ENCODE measurements around the gene PUSL1. TPM values are rescaled to one million over a fixed set of nuclear protein-coding genes. Genes with fewer than 3 reads are reported as not detected.

The PUSL1 gene
- total RNA-seq, 2 donors from 2014 or later: 11.0 to 11.9 TPM

DNA sequence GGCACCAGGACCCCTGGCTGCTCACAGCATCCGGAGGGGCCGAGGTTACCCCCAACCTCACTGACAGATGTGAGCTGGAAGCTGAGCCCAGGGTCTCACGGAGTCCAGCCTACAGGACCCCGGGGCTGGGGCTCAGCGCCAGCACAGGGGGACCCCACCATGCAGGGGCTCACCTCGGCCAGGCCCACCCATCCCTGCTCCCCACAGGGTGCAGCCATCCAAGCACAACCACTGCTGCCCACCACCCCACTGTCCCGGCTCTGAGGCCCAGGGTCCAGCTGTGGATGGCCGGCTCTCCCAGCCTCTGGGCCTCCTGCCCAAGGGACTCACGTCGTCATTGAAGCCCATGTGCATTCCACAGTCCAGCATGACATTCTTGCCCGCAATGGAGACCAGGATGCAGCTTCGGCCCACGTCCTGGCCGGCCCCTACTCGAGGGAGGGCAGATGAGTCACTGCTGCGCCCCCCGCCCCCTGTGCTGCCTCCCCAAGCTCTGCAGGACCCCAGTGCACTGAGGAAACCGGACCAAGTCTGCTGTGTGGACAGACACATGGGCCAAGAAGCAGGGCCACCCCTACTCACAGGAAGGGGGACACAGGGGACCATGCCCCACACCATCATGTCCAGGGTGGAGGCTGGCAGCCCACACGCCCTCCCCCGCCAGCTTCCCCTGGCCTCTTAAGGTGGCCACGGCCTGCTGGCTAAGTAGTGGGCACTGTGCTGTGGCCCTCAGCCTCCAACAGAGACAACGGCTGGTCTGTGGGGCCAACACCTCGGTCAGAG is 12.5 kb downstream of the PUSL1 start:
- Mint-ChIP-seq H3K27me3 (ENCODE audit: low read depth) (no peaks in the 10 kb centered on the region), H3K36me3 (ENCODE audit: insufficient read depth in 2 of 2) (peaks cover 5 to 9% of the 10 kb centered on the region in 2 donors), H3K4me3 (no peak overlapping the region), H3K4me1 (ENCODE audit: low read depth) (peaks cover 25% of the 10 kb centered on the region), H3K27ac (no peak overlapping the region), H3K9me3 (no peaks in the 10 kb centered on the region)
- no peak for ATAC-seq (replicated peaks in 1 of 2)
- no peak for DNase-seq

DNA sequence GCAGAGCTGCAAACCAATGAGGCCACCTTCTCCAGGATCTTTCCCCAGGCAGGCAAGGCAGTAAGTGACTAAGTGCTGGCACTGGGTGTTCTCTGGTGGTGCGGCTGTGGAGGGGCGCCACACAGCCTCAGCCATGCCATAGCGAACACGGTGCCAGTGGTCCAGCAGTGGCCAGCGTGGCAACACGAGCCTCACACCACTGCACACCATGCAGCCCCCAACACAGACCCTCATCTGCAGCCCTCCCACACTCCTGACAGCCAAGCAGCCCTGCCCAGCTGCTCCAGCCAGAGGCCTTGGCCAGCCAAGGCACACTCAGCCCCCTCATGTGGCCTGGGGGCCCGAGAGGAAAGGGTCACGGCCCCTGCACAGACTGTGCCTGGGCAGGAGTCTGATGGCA is 13.1 kb downstream of the PUSL1 start:
- H3K27me3 Mint-ChIP-seq (ENCODE audit: low read depth): no peaks in the 10 kb centered on the region
- H3K36me3 Mint-ChIP-seq (ENCODE audit: insufficient read depth in 2 of 2): peaks cover 5 to 9% of the 10 kb centered on the region in 2 donors
- H3K27ac Mint-ChIP-seq: no peak overlapping the region
- no peak overlapping the region for H3K4me3 Mint-ChIP-seq
- H3K4me1 Mint-ChIP-seq (ENCODE audit: low read depth): peaks cover 31% of the 10 kb centered on the region
- no peaks in the 10 kb centered on the region for H3K9me3 Mint-ChIP-seq
- ATAC-seq (replicated peaks in 1 of 2) (no peak), DNase-seq (no peak)

DNA sequence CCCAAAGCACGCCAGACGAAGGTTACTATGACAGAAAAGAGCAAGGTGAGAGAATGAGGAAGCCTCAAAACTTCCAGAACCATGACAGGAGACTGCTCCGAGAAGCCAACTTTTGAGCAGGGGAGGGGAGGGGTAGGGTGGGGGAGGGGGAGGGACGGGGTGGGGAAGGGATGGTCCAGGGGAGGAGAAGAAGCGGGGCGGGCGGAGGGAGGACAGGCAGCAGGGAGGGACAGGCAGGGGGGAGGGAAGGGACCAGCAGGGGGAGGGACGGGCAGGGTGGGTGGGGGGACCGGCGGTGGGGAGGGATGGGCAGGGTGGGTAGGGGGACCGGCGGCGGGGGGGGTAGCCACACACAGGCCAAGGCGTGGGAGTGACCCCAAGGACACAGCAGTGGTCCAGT is 14.0 kb downstream of the PUSL1 start:
- H3K9me3 Mint-ChIP-seq: no peaks in the 10 kb centered on the region
- H3K4me3 Mint-ChIP-seq: peak overlapping the region; percentile 96
- DNase-seq (no peak), ATAC-seq (replicated peaks in 1 of 2) (no peak)
- H3K27me3 Mint-ChIP-seq (ENCODE audit: low read depth): no peaks in the 10 kb centered on the region
- peak overlapping the region; percentile 0 for H3K27ac Mint-ChIP-seq
- peaks cover 5 to 9% of the 10 kb centered on the region in 2 donors for H3K36me3 Mint-ChIP-seq (ENCODE audit: insufficient read depth in 2 of 2)
- peaks cover 32% of the 10 kb centered on the region for H3K4me1 Mint-ChIP-seq (ENCODE audit: low read depth)

DNA sequence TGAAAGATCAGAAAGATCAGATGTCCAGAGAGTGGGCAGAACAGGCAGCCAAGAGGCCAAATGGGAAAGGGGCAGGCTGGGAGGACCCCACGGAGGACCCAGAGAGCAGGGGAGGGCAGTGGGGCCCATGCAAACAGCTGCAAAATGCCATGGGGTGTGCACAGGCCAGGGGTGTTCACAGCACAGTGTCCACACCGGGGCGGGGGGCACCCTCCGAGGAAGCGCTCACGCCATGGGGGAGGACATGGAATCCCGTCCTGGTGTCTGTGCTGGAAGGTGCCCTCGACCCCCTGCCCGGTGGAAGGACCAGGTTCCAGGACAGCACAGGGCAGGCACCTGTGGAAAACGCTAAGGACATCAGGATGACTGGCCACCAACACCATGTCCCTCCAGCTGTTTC is 14.6 kb downstream of the PUSL1 start:
- peaks cover 5 to 9% of the 10 kb centered on the region in 2 donors for H3K36me3 Mint-ChIP-seq (ENCODE audit: insufficient read depth in 2 of 2)
- no peaks in the 10 kb centered on the region for H3K9me3 Mint-ChIP-seq
- H3K27ac Mint-ChIP-seq: peak overlapping the region; percentile 64
- peak overlapping the region; percentile 96 for H3K4me3 Mint-ChIP-seq
- peaks cover 32% of the 10 kb centered on the region for H3K4me1 Mint-ChIP-seq (ENCODE audit: low read depth)
- ATAC-seq (replicated peaks in 1 of 2) (no peak), DNase-seq (no peak)
- H3K27me3 Mint-ChIP-seq (ENCODE audit: low read depth): no peaks in the 10 kb centered on the region

DNA sequence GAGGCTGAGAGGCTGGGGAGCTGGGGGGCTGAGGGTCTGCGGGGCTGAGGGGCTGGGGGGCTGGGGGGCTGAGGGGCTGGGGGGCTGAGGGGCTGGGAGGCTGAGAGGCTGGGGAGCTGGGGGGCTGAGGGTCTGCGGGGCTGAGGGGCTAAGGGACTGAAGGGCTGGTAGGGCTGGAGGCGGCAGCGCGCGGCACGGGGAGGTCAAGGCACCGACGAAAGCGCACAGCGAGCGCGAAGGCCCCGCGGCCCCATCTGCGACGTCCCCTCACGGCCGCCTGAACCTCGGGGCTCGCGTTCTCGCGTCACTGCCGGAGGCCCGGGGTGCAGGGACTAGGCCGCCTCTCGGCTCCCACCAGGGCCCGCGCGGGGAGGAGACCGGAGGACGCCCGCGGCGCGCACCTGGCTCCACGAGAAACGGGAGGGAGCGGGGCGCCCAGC is 15.7 kb downstream of the PUSL1 start:
- Mint-ChIP-seq H3K27ac (peak overlapping the region; percentile 68), H3K9me3 (no peaks in the 10 kb centered on the region), H3K4me1 (ENCODE audit: low read depth) (peaks cover 32% of the 10 kb centered on the region), H3K4me3 (peak overlapping the region; percentile 85), H3K27me3 (ENCODE audit: low read depth) (no peaks in the 10 kb centered on the region), H3K36me3 (ENCODE audit: insufficient read depth in 2 of 2) (peaks cover 5 to 8% of the 10 kb centered on the region in 2 donors)
- DNase-seq: no peak
- no peak for ATAC-seq (replicated peaks in 1 of 2)

DNA sequence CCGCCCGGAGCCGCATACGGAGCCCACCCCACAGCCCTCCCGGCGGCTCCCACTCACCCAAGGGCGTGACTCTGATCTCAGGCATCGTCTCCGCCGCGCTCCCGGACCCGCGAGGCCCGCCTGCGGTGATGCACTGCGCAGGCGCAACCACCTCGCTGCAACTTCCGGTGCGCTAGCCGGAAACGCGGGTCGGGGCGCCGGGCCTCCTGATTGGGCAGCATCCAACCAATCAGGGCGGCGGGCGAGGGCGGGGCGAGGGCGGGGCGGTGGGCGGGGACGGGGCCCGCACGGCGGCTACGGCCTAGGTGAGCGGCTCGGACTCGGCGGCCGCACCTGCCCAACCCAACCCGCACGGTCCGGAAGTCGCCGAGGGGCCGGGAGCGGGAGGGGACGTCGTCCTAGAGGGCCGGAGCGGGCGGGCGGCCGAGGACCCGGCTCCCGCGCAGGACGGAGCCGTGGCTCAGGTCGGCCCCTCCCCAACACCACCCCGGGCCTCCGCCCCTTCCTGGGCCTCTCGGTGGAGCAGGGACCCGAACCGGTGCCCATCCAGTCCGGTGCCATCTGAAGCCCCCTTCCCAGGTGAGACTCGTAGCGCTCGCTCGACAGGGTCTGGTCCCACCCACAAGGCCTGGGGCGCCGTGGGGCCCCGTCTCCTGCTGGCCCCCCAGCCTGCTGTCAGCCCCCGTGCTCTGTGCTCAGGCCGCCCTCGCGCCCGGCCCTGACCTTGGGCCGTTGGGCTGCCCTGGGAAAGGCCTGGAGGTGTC is 16.3 kb downstream of the PUSL1 start, which contains the start of the genes CPTP and INTS11:
Gene CPTP, plus strand, starts transcription at position 279 of the 764 bp plus-strand sequence. CDS start 2,109 bp downstream, outside the sequence.
Gene INTS11, minus strand, starts transcription at position 137 of the 764 bp plus-strand sequence. Its CDS starts 52 bp downstream, at position 85.
- Mint-ChIP-seq H3K36me3 (ENCODE audit: insufficient read depth in 2 of 2) (peaks cover 3 to 5% of the 10 kb centered on the region in 2 donors), H3K9me3 (no peaks in the 10 kb centered on the region), H3K27ac (peak within 1 kb of the TSS; percentile 87), H3K4me3 (peak within 1 kb of the TSS; percentile 96), H3K27me3 (ENCODE audit: low read depth) (no peaks in the 10 kb centered on the region), H3K4me1 (ENCODE audit: low read depth) (peaks cover 32% of the 10 kb centered on the region)
- peak; percentile 85 to 87 for ATAC-seq (replicated peaks in 1 of 2)
- peak; percentile 96 to 97 for DNase-seq

DNA sequence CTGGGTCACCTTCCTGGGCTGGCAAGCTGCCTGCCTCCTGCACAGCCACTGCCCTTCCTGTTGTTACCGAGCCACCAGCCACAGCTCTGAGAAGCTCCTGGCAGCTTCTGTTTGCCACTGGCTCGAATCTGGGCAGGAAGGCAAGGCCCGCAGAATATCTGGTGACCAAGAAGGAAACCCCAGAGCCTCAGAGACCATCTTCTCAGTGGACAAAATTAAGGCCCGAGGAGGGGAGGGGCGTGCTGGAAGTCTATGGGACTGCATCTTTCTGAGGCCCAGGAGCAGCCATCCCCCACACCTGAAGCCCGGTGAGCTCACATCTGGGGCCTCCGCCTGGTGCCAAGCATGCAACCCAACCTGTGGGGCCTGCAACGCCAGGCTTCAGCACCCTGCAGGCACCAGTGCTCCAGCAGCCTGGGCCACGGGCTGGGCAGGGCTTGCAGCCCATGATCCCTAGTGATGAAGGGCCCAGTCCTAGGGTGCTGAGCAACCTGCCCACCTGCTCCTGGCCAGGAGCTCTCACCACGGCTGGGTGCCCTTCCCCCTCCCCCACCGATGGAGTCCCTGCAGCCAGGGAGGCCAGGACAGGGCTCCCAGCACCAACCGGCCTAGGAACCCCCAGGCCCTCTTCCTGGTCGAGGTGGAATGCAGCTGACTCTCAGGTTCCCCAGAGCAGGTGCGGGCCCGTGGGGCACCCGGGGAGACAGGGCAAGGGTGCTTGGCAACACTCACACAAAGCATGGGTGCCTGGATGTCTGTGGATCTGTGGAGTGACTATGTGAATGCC is 17.1 kb downstream of the PUSL1 start:
- no peak for ATAC-seq (replicated peaks in 1 of 2)
- Mint-ChIP-seq H3K4me3 (peak overlapping the region; percentile 80 to 85), H3K9me3 (peaks cover 0 to 1% of the 10 kb centered on the region in 2 donors), H3K27me3 (ENCODE audit: low read depth) (no peaks in the 10 kb centered on the region), H3K27ac (peak overlapping the region; percentile 72), H3K36me3 (ENCODE audit: insufficient read depth in 2 of 2) (peaks cover 3 to 5% of the 10 kb centered on the region in 2 donors), H3K4me1 (ENCODE audit: low read depth) (peaks cover 32% of the 10 kb centered on the region)
- no peak for DNase-seq

DNA sequence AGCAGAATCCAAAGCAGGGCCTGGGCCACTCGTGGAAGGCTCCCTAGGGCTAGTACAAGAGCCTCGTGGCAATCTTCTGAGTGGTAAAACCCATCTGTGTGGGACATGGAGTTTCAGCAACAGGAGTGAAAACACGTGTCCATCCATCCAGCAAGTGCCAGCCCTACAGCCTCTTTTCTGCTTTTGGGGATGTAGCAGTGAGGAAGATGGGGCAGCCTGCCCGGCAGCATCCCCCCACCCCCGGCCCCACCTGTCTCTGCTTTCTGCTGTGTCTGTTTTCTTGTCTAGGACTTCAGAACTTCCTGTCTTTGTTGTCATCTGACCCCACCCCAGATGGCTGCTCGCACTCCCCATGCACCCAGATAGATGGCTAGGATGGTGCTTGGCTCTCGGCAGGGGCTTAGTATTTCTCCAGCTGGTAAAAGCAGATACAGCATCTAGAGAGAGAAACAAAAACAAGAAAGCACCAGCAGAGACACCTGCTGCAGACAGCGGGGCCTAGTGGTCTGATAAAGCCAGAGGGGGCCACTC is 17.7 kb downstream of the PUSL1 start:
- H3K36me3 Mint-ChIP-seq (ENCODE audit: insufficient read depth in 2 of 2): peaks cover 3 to 5% of the 10 kb centered on the region in 2 donors
- DNase-seq (no peak), ATAC-seq (replicated peaks in 1 of 2) (no peak)
- H3K4me3 Mint-ChIP-seq: peak overlapping the region; percentile 80 to 85
- peaks cover 0 to 1% of the 10 kb centered on the region in 2 donors for H3K9me3 Mint-ChIP-seq
- peak overlapping the region; percentile 20 for H3K27ac Mint-ChIP-seq
- peaks cover 32% of the 10 kb centered on the region for H3K4me1 Mint-ChIP-seq (ENCODE audit: low read depth)
- no peaks in the 10 kb centered on the region for H3K27me3 Mint-ChIP-seq (ENCODE audit: low read depth)

DNA sequence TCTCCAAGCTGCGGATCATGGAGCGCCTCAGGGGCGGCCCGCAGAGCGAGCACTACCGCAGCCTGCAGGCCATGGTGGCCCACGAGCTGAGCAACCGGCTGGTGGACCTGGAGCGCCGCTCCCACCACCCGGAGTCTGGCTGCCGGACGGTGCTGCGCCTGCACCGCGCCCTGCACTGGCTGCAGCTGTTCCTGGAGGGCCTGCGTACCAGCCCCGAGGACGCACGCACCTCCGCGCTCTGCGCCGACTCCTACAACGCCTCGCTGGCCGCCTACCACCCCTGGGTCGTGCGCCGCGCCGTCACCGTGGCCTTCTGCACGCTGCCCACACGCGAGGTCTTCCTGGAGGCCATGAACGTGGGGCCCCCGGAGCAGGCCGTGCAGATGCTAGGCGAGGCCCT is 18.9 kb downstream of the PUSL1 start:
- Mint-ChIP-seq H3K36me3 (ENCODE audit: insufficient read depth in 2 of 2) (peaks cover 3 to 5% of the 10 kb centered on the region in 2 donors), H3K9me3 (peaks cover 0 to 1% of the 10 kb centered on the region in 2 donors), H3K4me3 (no peak overlapping the region), H3K27ac (no peak overlapping the region), H3K27me3 (ENCODE audit: low read depth) (no peaks in the 10 kb centered on the region), H3K4me1 (ENCODE audit: low read depth) (peaks cover 28% of the 10 kb centered on the region)
- no peak for DNase-seq
- no peak for ATAC-seq (replicated peaks in 1 of 2)

DNA sequence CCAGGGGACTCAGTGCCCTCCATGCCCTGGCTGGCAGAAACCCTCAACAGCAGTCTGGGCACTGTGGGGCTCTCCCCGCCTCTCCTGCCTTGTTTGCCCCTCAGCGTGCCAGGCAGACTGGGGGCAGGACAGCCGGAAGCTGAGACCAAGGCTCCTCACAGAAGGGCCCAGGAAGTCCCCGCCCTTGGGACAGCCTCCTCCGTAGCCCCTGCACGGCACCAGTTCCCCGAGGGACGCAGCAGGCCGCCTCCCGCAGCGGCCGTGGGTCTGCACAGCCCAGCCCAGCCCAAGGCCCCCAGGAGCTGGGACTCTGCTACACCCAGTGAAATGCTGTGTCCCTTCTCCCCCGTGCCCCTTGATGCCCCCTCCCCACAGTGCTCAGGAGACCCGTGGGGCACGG is 19.9 kb downstream of the PUSL1 start:
- H3K27me3 Mint-ChIP-seq (ENCODE audit: low read depth): no peaks in the 10 kb centered on the region
- no peak for ATAC-seq (replicated peaks in 1 of 2)

DNA sequence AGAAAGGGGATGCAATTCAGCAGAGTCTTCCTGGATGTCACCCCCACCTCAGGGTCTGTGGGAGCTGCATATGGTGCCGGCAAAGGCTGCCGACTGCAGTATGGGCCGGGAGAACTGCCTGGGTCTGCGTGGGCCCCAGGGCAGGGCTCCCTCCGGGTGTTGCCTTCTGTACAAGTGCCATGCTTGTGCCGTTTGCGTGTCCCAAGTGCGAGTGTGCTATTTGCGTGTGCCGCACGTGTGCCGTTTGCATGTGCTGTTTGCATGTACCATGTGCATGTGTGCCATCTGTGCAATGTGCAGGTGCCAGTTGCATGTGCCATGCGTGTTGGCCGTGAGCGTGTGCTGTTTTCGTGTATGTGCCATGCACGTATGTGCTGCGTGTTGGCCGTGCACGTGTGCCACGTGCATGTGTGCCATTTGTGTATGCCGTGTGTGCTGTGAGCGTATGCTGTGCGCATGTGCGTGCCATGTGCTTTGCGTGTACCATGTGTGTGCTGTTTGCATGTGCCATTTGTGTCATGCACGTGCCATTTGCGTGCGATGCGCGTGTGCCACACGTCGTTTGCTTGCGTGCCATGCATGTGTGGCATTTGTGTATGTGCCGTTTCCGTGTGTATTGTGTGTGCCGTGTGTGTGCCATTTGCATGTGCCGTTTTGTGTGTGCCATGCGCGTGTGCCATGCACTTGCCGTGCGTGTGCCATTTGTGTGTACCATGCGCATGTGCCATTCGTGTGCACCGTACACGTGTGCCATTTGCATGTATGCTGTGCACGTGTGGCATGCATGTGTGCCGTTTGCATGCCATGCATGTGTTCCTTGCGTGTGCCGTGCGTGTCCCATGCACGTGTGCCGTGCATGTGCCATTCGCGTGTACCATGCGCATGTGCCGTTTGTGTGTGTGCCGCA is 21.2 kb downstream of the PUSL1 start:
- H3K4me3 Mint-ChIP-seq: no peak overlapping the region
- H3K27ac Mint-ChIP-seq: no peak overlapping the region
- H3K36me3 Mint-ChIP-seq (ENCODE audit: insufficient read depth in 2 of 2): no peaks in the 10 kb centered on the region
- H3K9me3 Mint-ChIP-seq: peaks cover 0 to 1% of the 10 kb centered on the region in 2 donors
- DNase-seq (no peak), ATAC-seq (replicated peaks in 1 of 2) (no peak)
- H3K4me1 Mint-ChIP-seq (ENCODE audit: low read depth): peaks cover 13% of the 10 kb centered on the region
- no peaks in the 10 kb centered on the region for H3K27me3 Mint-ChIP-seq (ENCODE audit: low read depth)

More for the DNA sequence above, 19.9 kb downstream of the PUSL1 start:
- H3K4me1 Mint-ChIP-seq (ENCODE audit: low read depth): peaks cover 18% of the 10 kb centered on the region
- no peak overlapping the region for H3K27ac Mint-ChIP-seq
- no peak for DNase-seq
- H3K9me3 Mint-ChIP-seq: peaks cover 0 to 1% of the 10 kb centered on the region in 2 donors
- no peak overlapping the region for H3K4me3 Mint-ChIP-seq
- peaks cover 2 to 3% of the 10 kb centered on the region in 2 donors for H3K36me3 Mint-ChIP-seq (ENCODE audit: insufficient read depth in 2 of 2)
